K562 (cell line): ENCODE results near the gene WDR90.

Experiments used
- CREB1 ChIP-seq, 2 experiments: sonication (generic) in 1 of 2; formaldehyde crosslinking in 1 of 2; IDR thresholded peaks; 2 replicates each; pipeline versions ENCODE4 v1.6.1 to v1.8.0; 2012 to 2022; ENCODE audit warnings: inconsistent platforms in 1 of 2, mild to moderate bottlenecking in 1 of 2, missing genetic modification reagents in 1 of 2, moderate library complexity in 1 of 2
- CTCF ChIP-seq, 3 experiments: IDR thresholded peaks in 2 of 3; conservative IDR thresholded peaks in 1 of 3; 2 replicates each; pipeline ENCODE4 v1.5.1; 2011 to 2012; ENCODE audit warnings: low read length in 3 of 3, mild to moderate bottlenecking in 3 of 3, control low read depth in 2 of 3, improper control_type of control experiment in 1 of 3, inconsistent platforms in 1 of 3, low read depth in 1 of 3, mixed read lengths in 1 of 3, moderate library complexity in 1 of 3; ENCODE audit not compliant: insufficient read depth in 2 of 3
- DPF2 ChIP-seq: fragments of 450-650 bp; IDR thresholded peaks from 2 replicates; pipeline ENCODE4 v1.6.1; 2016
- FOS ChIP-seq: IDR thresholded peaks from 3 replicates; pipeline ENCODE4 v1.6.1; 2011; ENCODE audit not compliant: insufficient read length; ENCODE audit errors: extremely low read depth
- FOXJ3 ChIP-seq: sonication (generic); formaldehyde crosslinking; IDR thresholded peaks from 2 replicates; pipeline ENCODE4 v1.4.0; 2020; ENCODE audit warnings: mild to moderate bottlenecking, missing genetic modification reagents
- GABPB1 ChIP-seq: sonication (generic); formaldehyde crosslinking; IDR thresholded peaks from 2 replicates; pipeline ENCODE4 v1.8.0; 2022; ENCODE audit warnings: mild to moderate bottlenecking, missing genetic modification reagents
- HDAC2 ChIP-seq: fragments of 450-650 bp; IDR thresholded peaks from 2 replicates; pipeline ENCODE4 v1.6.1; 2016; ENCODE audit warnings: mild to moderate bottlenecking
- KHSRP ChIP-seq: fragments of 450-650 bp; IDR thresholded peaks from 2 replicates; pipeline ENCODE4 v1.6.1; 2017
- KLF16 ChIP-seq: IDR thresholded peaks from 2 replicates; pipeline ENCODE4 v1.6.1; 2016; ENCODE audit warnings: antibody characterized with exemption
- MEIS2 ChIP-seq: fragments of 450-650 bp; IDR thresholded peaks from 2 replicates; pipeline ENCODE4 v1.6.1; 2014; ENCODE audit warnings: mild to moderate bottlenecking; ENCODE audit not compliant: partially characterized antibody
- TAF15 ChIP-seq: fragments of 200-400 bp; formaldehyde crosslinking; IDR thresholded peaks from 2 replicates; pipeline ENCODE4 v1.6.1; 2017; ENCODE audit warnings: mild to moderate bottlenecking, low read depth, low read length, moderate library complexity
- ZFP30 ChIP-seq: fragments of 250-450 bp; sonication (Bioruptor Pico); IDR thresholded peaks from 2 replicates; pipeline ENCODE4 v1.8.0; 2022; ENCODE audit warnings: moderate library complexity, mild to moderate bottlenecking, inconsistent platforms, borderline replicate concordance
- ZNF23 ChIP-seq: fragments of 250-450 bp; sonication (Bioruptor Pico); IDR thresholded peaks from 2 replicates; pipeline ENCODE4 v1.4.0; 2020; ENCODE audit warnings: mild to moderate bottlenecking
- ZNF57 ChIP-seq: fragments of 450-650 bp; formaldehyde crosslinking; IDR thresholded peaks from 2 replicates; pipeline ENCODE4 v1.4.0; 2020; ENCODE audit warnings: mild to moderate bottlenecking, moderate library complexity

GRCh38 chr16:633336-634050 is 15.7 kb upstream of the WDR90 start:
- no peak for TF ChIP-seq FOS
- TF ChIP-seq KLF16, result no peak
- TF ChIP-seq CREB1 (IDR thresholded peaks at IDR 0.05), result no peak
- TF ChIP-seq CREB1 (CRISPR knock-in tag; IDR thresholded peaks at IDR 0.05), result no peak
- no peak for TF ChIP-seq ZNF57 (CRISPR knock-in tag)
- no peak for TF ChIP-seq CTCF (IDR thresholded peaks at IDR 0.05 in 2 of 3, conservative IDR thresholded peaks at IDR 0.05 in 1 of 3; ENCODE audit: insufficient read depth in 2 of 3, low read depth in 1 of 3, low read length in 3 of 3)
- TF ChIP-seq FOXJ3 (CRISPR knock-in tag), result no peak
- TF ChIP-seq TAF15, result no peak
- no peak for TF ChIP-seq DPF2
- TF ChIP-seq ZNF23 (CRISPR knock-in tag), result no peak
- no peak for TF ChIP-seq ZFP30 (CRISPR knock-in tag)
- no peak for TF ChIP-seq HDAC2
- no peak for TF ChIP-seq KHSRP
- TF ChIP-seq GABPB1 (CRISPR knock-in tag), result no peak
- TF ChIP-seq MEIS2, result no peak
